Measurements from ENCODE around the gene TTLL11.

TTLL11 gene

DNA sequence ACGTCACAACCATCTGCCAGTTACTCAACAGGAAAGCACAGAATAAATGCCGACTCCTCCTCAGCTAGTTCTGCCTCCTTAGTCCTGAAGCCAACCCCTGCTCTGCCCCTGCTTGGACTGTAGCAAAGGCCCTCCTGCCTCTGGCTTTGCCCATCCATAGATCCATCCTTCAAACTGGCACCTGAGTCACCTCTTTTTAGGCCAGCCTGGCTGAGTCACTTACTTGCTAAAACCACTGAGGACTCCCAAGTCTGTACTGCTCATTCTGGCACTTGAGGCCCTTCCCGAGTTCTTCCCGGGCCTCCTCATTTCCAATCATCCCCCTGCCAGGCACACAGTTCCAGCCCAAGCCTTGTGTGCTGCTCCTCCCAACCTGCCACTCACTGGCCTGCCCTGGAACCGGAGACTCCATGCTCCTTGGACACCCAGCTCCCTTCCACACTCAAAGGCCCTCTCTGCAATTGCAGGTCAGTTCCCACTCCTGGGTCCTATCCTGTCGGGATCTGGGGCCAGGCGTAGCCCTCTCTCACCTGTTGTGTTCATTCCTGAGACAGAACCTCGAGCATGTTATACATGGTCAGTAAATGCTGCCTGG lies 221.6 kb downstream of the TTLL11 start:
- no peak for DNase-seq

GRCh38 chr9:121870271-121870670 lies 222.8 kb downstream of the TTLL11 start:
- no peak for DNase-seq

GRCh38 chr9:121868626-121869025 lies 224.5 kb downstream of the TTLL11 start:
- DNase-seq = no peak

- no peak for DNase-seq
Measured at GRCh38 chr9:121866927-121867326, 226.2 kb downstream of the TTLL11 start.

DNA sequence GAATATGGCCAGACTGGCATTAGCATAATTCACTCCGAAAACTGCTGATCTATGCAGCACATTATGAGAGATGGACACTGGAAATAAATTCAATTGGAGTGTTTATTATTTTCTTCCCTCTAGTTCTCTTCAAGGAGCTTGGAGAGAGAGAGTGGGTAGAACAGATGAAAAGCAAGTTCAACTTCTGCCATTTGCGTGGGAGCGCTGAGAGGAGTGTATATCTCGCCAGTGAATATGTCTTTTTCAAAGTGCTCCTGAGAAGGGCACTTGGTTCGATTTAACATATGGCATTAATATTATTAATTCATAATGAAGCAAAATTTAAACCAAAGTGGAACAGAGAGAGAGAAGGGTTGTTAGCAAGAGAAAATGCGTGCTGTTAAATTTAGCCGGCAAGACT lies 227.2 kb downstream of the TTLL11 start:
- no peak for DNase-seq

- DNase-seq = no peak
Measured at GRCh38 chr9:121865060-121865459, 228.0 kb downstream of the TTLL11 start.

DNA sequence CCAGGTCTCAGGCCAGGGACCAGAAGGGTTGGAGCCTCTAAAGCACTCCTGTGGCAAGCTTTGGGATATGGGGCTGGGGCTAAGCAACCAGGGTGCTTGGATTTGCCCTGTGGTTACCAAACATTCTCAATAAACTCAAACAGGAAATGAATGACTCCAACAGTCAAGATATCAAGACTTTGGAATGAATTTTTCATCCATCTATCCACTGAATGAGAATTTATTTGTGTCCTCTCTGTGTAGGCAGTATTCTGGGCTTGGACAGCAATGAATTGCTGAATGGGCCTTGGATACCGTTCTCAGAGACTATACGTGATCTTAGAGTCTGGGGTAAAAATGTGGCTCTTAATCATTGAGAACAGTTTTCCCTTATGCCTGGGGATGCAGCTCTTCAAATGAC lies 229.2 kb downstream of the TTLL11 start:
- no peak for DNase-seq

DNA sequence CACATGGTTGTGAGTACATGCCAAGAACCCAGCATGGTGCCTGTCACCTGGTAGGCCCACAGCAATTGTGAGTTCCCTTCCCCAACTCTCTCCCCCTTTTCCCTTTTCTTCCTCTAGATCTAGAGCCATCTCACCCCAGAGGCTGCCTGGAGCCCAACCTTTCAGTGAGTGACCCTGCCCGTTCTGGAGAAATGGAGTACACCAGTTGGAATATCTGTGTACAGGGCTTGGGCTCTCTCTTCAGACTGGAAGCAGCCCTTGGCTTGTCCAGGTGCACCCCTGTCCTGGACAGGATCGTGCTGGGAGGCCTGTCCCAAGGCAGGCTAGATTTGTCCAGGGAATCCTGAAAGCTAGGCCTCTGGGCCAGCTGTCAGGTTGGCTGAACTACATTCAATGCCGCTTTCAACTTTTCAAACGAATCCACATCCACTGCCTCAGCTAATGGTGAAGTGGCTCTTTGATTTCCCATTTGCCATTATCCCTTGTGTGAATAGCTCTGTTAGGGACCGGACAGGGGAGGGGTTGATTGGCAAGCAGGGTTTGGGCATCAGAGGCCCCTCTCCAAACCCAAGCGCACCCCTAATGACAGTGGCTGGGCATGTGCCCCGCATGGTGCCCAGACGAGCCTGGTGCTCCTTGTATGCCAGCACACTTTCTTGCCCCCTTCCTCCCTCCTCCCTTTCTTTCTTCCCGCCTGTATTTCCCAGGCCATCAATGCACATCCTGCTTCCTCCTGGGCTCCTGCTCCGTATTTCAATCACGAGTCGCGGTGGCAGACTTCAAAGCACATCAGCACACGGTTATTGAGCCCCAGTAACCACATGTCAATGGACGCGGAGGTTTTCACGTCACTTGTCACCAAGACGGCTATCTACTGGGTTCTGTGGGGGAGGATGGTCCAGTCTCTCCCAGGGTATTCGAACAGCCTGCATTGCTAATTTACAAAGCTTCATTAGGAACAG lies 230.5 kb downstream of the TTLL11 start:
- DNase-seq = no peak

- DNase-seq = no peak
Measured at GRCh38 chr9:121861501-121862180, 231.5 kb downstream of the TTLL11 start.

DNA sequence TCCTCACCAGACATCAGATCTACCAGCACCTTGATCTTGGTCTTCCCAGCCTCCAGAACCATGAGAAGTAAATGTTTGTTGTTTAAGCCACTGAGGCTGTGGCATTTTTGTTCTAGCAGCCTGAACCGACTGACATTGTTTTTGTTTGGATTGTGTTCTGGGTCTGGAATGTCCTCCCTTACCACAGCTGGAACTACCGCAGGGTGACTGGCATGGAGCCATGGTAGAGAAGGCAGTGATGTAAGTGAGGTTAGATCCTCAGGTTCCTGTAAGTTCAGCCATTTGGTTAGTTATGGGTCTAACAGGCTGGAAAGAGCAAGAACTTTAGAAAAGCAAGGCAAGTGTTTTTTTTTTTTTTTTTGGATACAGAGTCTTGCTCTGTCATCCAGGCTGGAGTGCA lies 232.4 kb downstream of the TTLL11 start:
- no peak for DNase-seq

GRCh38 chr9:121860213-121860612 lies 232.9 kb downstream of the TTLL11 start:
- no peak for DNase-seq

DNA sequence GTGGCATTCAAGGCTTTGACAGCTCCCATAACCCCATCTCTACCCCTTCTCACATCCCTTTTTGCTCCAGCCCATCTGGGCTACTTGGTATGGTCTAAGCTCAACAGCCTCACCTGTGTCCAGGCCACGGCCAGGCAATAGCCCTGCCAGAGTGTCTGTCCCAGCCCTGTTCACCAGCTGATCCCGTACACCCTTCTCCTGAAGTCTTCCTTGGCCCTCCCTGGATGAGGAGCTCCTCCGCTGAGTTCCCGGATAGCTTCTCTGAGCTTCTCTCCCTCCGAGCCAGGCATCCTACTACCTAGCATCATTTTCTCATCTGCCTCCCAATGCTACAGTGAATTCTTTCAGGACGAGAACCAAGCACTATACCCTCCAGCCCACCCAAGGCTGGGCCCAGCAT lies 233.5 kb downstream of the TTLL11 start:
- DNase-seq = no peak

GRCh38 chr9:121858788-121859187 lies 234.3 kb downstream of the TTLL11 start:
- no peak for DNase-seq

DNA sequence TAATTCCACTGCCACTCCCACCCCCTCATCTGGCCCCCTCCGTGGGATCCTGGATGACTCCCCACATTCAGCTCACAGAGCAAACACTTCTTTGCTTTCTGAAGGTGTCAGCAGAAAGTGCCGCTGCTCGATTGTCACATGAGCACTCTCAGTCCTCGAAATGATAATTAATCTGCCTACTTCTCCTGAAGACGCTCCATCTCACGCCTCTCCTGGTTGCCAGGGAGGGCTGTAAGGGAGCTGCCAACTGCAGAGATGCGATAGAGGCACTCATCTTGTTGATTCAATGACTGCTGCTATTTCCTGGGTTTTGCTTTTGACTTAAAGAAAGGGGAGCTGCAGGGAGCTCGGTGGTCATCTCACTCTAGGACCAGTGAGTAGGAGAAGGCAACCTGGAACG lies 235.2 kb downstream of the TTLL11 start:
- no peak for DNase-seq

DNA sequence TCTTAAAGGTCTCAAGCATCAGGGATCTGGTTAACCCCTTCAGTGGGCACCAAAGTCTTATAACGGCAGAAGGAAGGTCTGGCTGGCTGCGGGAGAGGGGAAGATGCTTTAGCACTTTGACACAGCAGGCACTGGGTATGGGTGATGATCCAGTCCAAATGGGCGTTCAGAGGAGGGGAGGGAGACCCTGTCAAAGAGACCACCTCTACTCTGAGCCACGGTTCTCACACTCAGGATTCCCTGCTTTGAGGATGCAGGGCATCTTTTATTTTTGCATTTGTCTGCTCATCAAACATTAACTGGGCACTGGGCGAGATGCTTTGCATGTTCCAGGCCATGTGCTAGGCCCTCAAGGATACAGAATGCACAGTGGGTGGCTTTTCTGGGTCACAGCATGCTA lies 237.6 kb downstream of the TTLL11 start:
- DNase-seq = no peak

GRCh38 chr9:121853617-121854395 lies 239.3 kb downstream of the TTLL11 start:
- DNase-seq = no peak

DNA sequence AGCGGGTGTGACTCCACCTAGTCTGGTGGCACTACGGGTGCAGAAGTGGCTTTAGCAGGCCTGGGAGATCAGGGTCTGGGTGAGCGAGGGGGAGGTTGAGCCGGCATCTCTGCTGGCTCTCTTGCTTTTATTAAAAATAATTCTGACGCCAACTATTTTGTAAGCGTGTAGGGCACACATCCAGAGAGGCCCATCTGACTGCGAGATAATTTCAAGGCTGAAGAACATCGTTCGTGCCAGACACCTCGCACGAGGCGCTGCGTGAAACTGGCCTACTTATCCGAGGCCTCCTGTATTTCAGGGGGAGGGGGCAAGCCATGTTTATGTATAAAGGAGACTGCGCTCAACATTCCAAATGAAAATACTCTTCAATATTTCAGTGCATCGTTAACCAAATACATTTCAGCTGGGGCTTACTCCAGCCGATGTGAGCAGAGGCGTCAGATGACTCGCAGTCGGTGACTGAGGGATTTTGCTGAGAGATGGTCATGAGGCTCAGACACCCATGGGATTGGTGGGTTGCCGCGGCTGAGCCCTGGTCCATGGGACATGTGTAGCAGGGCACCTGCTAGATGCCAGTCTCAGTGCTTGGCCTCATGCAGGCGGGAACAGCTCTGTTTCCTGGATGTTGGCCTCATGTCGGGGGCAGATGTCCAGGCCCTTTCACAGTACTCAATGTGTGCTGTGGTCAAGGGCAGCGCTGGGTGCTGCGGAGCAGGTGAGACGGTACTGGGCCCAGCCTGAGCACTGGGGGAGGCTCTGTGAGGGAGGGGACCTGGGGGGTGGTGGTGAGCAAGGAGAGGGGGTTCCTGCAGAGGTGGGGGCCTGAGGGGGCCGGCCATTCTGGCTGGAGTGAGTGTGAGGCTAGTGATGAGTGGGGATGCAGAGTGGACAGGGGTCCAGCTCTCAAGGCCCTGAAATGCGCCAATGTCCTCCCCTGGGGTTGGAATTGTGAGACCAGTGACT lies 240.2 kb downstream of the TTLL11 start:
- no peak for DNase-seq

GRCh38 chr9:121852241-121852640 lies 240.9 kb downstream of the TTLL11 start:
- no peak for DNase-seq

DNA sequence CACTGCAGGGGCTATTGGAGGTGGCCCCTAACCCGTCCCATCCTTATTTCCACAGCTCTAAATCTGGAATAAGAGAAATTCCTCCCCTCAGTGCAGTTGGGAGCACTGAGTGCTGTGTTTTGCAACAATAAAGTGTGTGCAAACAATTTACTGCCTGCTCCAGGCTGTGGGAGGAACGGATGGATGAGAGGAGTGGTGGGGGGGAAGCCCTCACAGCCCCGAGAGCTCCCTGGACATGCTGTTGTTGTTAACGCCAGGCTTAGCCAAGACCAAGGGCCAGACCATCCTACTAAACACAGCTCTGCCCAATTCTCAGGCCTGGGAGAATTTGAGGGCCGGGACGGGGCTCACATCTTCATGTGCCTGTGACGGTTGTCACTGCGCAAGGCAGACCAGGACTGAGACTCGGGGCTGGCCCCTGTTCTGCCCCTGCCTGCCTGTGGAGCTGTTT lies 241.4 kb downstream of the TTLL11 start:
- DNase-seq = no peak

- DNase-seq = no peak
Measured at GRCh38 chr9:121850366-121850765, 242.7 kb downstream of the TTLL11 start.

DNA sequence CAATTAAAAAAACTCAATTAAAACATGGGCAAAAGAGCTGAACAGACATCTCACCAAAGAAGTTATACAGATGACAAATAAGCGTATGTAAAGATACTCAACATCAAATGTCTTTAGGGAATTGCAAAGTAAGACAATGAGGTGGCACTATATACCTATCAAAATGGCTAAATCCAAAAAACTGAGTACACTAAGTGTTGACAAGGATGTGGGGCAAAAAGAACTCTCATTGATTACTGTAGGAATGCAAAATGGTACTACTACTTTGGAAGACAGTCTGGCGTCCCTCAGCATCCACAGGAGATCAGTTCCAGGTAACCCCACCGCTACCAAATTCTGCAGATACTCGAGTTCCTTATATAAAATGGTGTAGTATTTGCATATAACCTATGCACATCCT lies 243.6 kb downstream of the TTLL11 start:
- DNase-seq = no peak

GRCh38 chr9:121844562-121844961 lies 248.5 kb downstream of the TTLL11 start:
- DNase-seq = no peak
